HG03139 (cell line): ENCODE data around the gene DNAAF2.
"Not testable (repeated sequence)": the region's sequence is repeated elsewhere in the genome, so short reads cannot be mapped to it uniquely, and the experiment has no call there.

Experiments
- ATAC-seq: cut with Tn5 transposase; IDR thresholded peaks from one replicate; pipeline ENCODE4 v1.9.1; 2021; ENCODE audit not compliant: unreplicated experiment

DNAAF2 gene

GRCh38 chr14:49584981-49585640 is 49.9 kb downstream of the DNAAF2 start:
- not testable (repeated sequence) for ATAC-seq

DNA sequence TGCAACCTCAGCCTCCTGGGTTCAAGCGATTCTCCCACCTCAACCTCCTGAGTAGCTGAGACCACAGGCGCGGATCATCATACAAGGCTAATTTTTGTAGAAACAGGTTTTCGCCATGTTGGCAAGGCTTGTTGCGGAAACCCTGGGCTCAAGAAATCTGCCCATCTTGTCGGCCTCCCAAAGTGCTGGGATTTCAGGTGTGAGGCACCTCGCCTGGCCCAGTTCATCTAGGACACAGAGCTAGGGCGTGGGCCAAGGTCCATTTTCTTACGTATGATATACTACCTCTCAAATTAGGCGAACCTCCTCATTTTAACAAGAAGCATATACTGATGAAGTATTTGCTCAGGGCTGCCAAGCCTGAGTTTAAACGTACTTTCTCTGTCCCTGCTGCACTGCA is 51.0 kb downstream of the DNAAF2 start:
- no peak for ATAC-seq

DNA sequence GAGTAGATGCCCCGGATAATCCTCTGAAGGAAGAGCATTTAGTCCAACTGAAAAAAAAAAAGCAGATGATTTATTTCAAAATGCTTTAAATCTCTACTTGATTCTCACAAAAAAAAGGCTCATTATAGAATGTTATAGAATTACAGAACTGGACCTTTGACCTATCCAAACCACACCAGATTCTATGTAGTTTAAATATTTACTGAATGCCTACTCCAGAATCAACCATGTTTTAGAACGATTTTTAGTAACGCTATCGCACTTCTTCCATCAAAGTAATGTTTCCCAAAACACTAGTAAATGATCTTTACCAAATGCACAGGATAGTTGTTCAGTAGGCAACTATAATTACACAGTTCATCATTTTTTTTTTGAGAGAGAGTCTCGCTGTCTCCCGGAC is 51.4 kb downstream of the DNAAF2 start:
- no peak for ATAC-seq

- no peak for ATAC-seq
These were observed 52.7 kb downstream of the DNAAF2 start for GRCh38 chr14:49582113-49582977.

- ATAC-seq: no peak
These were observed 53.6 kb downstream of the DNAAF2 start for GRCh38 chr14:49581209-49582112.

DNA sequence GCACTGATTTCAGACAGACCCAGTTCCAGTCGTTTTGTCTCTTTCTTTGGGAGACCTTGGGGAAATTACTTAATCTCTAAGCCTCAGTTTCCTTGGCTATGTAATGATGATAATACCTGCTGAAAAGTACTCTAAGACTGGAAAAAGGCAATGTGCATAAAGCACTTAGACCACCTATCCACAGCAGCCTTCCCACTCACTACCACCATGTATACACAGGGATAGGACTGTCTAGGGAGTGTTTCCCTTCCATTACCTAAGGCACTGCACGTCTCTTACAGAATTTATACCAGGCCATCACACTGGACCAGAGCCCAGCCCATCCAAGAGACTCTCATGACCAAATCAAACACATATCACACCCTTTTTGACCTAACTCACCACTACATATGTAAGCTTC is 55.2 kb downstream of the DNAAF2 start:
- no peak for ATAC-seq

- no peak for ATAC-seq
These were observed 56.9 kb downstream of the DNAAF2 start for GRCh38 chr14:49578141-49578540.
